Epithelial cell of proximal tubule (primary cell): ENCODE measurements around the gene LTBP2. TPM values are rescaled to one million over a fixed set of nuclear protein-coding genes. Genes with fewer than 3 reads are reported as not detected.

ENCODE experiments used
- DNase-seq: peaks from one replicate; pipeline ENCODE4 v3.0.0-alpha.2; 2011; ENCODE audit warnings: low read depth
- H3K4me3 ChIP-seq: 2 replicates; pipeline ENCODE4 v1.5.1; 2011; ENCODE audit warnings: low read depth, mild to moderate bottlenecking, low read length
- CTCF ChIP-seq: conservative IDR thresholded peaks from 2 replicates; pipeline ENCODE4 v1.5.1; 2012; ENCODE audit warnings: low read depth, mild to moderate bottlenecking, low read length
- total RNA-seq: library from RNA; depleted of rRNA; stranded (reverse); fragments of >200 nt; gene quantifications from 2 replicates; pipeline ENCODE4 v1.2.3, GENCODE V29; 2015

LTBP2 gene
- total RNA-seq, 1 donor from 2014 or later = 33.1 TPM

DNA sequence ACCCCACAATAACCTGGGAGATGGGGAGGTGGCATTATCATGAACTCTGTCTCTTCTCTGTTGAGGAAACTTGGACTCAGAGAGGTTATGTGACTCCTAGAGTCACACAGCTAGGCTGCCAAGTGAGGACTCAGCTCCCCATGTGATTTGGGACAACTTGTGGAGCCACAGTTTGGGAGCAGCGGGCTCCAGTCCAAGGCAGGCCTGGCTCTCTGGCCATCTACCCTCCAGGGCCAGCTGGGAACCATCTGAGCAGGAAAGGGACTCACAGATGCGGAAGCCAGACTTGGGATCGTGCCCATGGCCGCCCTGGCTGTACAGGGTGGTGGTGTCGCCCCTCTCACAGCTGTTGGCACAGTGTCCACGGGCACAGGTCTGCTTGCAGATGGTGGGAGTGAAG is 59.4 kb downstream of the LTBP2 start:
- no peak for DNase-seq
- no peak overlapping the region for H3K4me3 ChIP-seq
- TF ChIP-seq CTCF = no peak

GRCh38 chr14:74551431-74552371 is 60.3 kb downstream of the LTBP2 start:
- no peak for TF ChIP-seq CTCF
- H3K4me3 ChIP-seq = no peak overlapping the region
- no peak for DNase-seq

DNA sequence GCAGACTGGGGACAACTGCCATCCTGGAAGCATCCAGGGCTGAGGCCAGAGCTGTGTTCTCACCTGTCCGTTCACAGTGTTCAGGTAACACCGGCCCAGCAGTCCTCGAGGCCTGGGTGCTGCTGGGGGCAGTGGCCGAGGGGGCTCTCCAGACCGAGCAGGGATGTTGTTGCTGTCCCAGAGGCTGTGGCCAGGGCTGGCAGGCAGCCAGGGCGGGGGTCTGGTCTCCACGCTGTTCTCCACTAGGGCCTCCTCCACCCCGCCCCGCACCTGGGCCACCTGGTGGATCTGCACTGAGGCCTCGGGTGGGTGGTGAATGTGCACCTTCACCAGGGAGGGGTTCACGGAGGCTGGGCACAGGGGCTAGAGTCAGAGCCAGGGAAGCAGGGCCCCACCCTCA is 61.0 kb downstream of the LTBP2 start:
- no peak for TF ChIP-seq CTCF
- no peak overlapping the region for H3K4me3 ChIP-seq
- no peak for DNase-seq

- no peak for TF ChIP-seq CTCF
- H3K4me3 ChIP-seq = no peak overlapping the region
- no peak for DNase-seq
Observed at GRCh38 chr14:74550071-74550470, 62.0 kb downstream of the LTBP2 start.

GRCh38 chr14:74549588-74549987 is 62.4 kb downstream of the LTBP2 start:
- DNase-seq = no peak
- no peak overlapping the region for H3K4me3 ChIP-seq
- TF ChIP-seq CTCF = peak; percentile 54

- DNase-seq = no peak
- H3K4me3 ChIP-seq = no peak overlapping the region
- TF ChIP-seq CTCF = no peak
Observed at GRCh38 chr14:74548881-74549280, 63.2 kb downstream of the LTBP2 start.
